Breast epithelium (tissue), 3 donors: ENCODE data around the gene KRTAP2-1.

Source experiments
- CTCF ChIP-seq, 3 donors: fragments of 450-650 bp; IDR thresholded peaks; one replicate each; pipeline ENCODE4 v1.5.1; 2016 to 2017; ENCODE audit warnings: antibody characterized with exemption in 3 of 3, mild to moderate bottlenecking in 3 of 3, moderate library complexity in 3 of 3
- POLR2A ChIP-seq: fragments of 450-650 bp; IDR thresholded peaks from one replicate; pipeline ENCODE4 v1.6.1; 2016; ENCODE audit warnings: antibody characterized with exemption, mild to moderate bottlenecking, moderate library complexity
- POLR2AphosphoS5 ChIP-seq, 3 donors: sonication (generic); formaldehyde crosslinking; IDR thresholded peaks; one replicate each; pipeline ENCODE4 v1.6.1; 2017; ENCODE audit warnings: antibody characterized with exemption in 3 of 3

- TF ChIP-seq POLR2A (no peak), CTCF (IDR thresholded peaks at IDR 0.05) (no peak), POLR2AphosphoS5 (IDR thresholded peaks at IDR 0.05) (no peak)
Observed at GRCh38 chr17:41002814-41003213, 44.3 kb downstream of the KRTAP2-1 start.
